Keratinocyte (primary cell): ENCODE data around the gene MRPL9. TPM values are rescaled to one million over a fixed set of nuclear protein-coding genes. Genes with fewer than 3 reads are reported as not detected.

Experiments
- DNase-seq: peaks from one replicate; pipeline ENCODE4 v3.0.0-alpha.2; 2011; ENCODE audit warnings: low read depth, missing footprints, low spot score
- FAIRE-seq: peaks from 2 replicates; lab custom pipeline; 2011; peaks lifted over from hg19 to GRCh38; lab: Jason Lieb, UNC
- H2AFZ ChIP-seq: 2 replicates; pipeline ENCODE4 v1.6.0; 2012; ENCODE audit warnings: low read length, control low read depth, inconsistent platforms; ENCODE audit not compliant: control insufficient read depth
- H3K27ac ChIP-seq: 2 replicates; pipeline ENCODE4 v1.5.1; 2011; ENCODE audit warnings: low read length; ENCODE audit not compliant: control insufficient read depth, insufficient read depth
- H3K27me3 ChIP-seq: 3 replicates; pipeline ENCODE4 v1.6.0; 2011; ENCODE audit warnings: low read length; ENCODE audit not compliant: control insufficient read depth, insufficient read depth; ENCODE audit errors: extremely low read depth
- H3K36me3 ChIP-seq, 2 experiments: 2 replicates in 1 of 2; 3 replicates in 1 of 2; pipeline ENCODE4 v1.5.1; 2011; ENCODE audit warnings: low read length in 2 of 2, mild to moderate bottlenecking in 1 of 2; ENCODE audit not compliant: control insufficient read depth in 2 of 2, insufficient read depth in 2 of 2; ENCODE audit errors: extremely low read depth in 1 of 2
- H3K4me1 ChIP-seq: 3 replicates; pipeline ENCODE4 v1.5.1; 2011; ENCODE audit warnings: low read length; ENCODE audit not compliant: control insufficient read depth, insufficient read depth; ENCODE audit errors: extremely low read depth
- H3K4me2 ChIP-seq: 3 replicates; pipeline ENCODE4 v1.6.0; 2011; ENCODE audit warnings: low read depth, low read length; ENCODE audit not compliant: control insufficient read depth, insufficient read depth; ENCODE audit errors: extremely low read depth
- H3K4me3 ChIP-seq, 3 experiments: fragments of 200-600 bp in 1 of 3; sonication (generic) in 1 of 3; 2 replicates in 2 of 3; 3 replicates in 1 of 3; pipeline ENCODE4 v1.5.1; 2011 to 2016; ENCODE audit warnings: low read length in 3 of 3, mild to moderate bottlenecking in 3 of 3, control low read depth in 2 of 3, inconsistent platforms in 1 of 3, low read depth in 1 of 3, mixed read lengths in 1 of 3, mixed run types in 1 of 3, moderate library complexity in 1 of 3; ENCODE audit not compliant: control insufficient read depth in 2 of 3, insufficient read depth in 2 of 3; ENCODE audit errors: extremely low read depth in 1 of 3
- H3K79me2 ChIP-seq: 2 replicates; pipeline ENCODE4 v1.6.0; 2012; ENCODE audit warnings: low read length; ENCODE audit not compliant: control insufficient read depth, insufficient read depth
- H3K9ac ChIP-seq: 3 replicates; pipeline ENCODE4 v1.6.0; 2011; ENCODE audit warnings: low read length; ENCODE audit not compliant: control insufficient read depth, insufficient read depth; ENCODE audit errors: extremely low read depth
- H3K9me1 ChIP-seq: 3 replicates; pipeline ENCODE4 v1.6.0; 2011; ENCODE audit warnings: low read length; ENCODE audit not compliant: control insufficient read depth, insufficient read depth; ENCODE audit errors: extremely low read depth
- H3K9me3 ChIP-seq: 2 replicates; pipeline ENCODE4 v1.5.1; 2012; ENCODE audit warnings: low read depth, low read length; ENCODE audit not compliant: control insufficient read depth
- H4K20me1 ChIP-seq: 3 replicates; pipeline ENCODE4 v1.6.0; 2011; ENCODE audit warnings: low read length; ENCODE audit not compliant: control insufficient read depth, insufficient read depth; ENCODE audit errors: extremely low read depth
- EZH2 ChIP-seq: IDR thresholded peaks from one replicate; pipeline ENCODE4 v1.6.1; 2012; ENCODE audit warnings: inconsistent platforms, mild to moderate bottlenecking, low read length, moderate library complexity
- dilution Hi-C: fragments of 300-500 bp; cut with MboI; formaldehyde crosslinking; loops from one replicate; pipeline ENCODE4 v1.7.0; 2020; ENCODE audit warnings: low sequenced_read_pairs; ENCODE audit not compliant: extremely low pct_ligation_motif_present
- polyA plus RNA-seq, 5 experiments: library from polyadenylated mRNA; depleted of rRNA in 3 of 5; stranded (reverse) in 3 of 5; stranded (forward) in 1 of 5; unstranded in 1 of 5; fragments of >200 nt; gene quantifications; 1 replicate in 1 of 5; 2 replicates in 3 of 5; 3 replicates in 1 of 5; pipeline versions ENCODE4 v1.2.1 to v1.2.3, GENCODE V29; 2011 to 2012; ENCODE audit warnings: missing spikeins in 2 of 5, low read depth in 1 of 5, low replicate concordance in 1 of 5
- TF ChIP-seq, protein P1 (sequence below), 3 experiments: IDR thresholded peaks in 1 of 3; conservative IDR thresholded peaks in 1 of 3; optimal IDR thresholded peaks in 1 of 3; 2 replicates in 2 of 3; 3 replicates in 1 of 3; pipeline versions ENCODE3 to v1.5.1; 2011; ENCODE audit warnings: low read length in 3 of 3, mild to moderate bottlenecking in 3 of 3, moderate library complexity in 2 of 3, control low read depth in 1 of 3, inconsistent platforms in 1 of 3; ENCODE audit not compliant: insufficient read depth in 2 of 3; ENCODE audit errors: extremely low read depth in 1 of 3

Gene MRPL9
- polyA plus RNA-seq, 1 donor (not counting 4 experiments of a cell fraction or from before 2014, with no cell fraction given), result 125 TPM

DNA sequence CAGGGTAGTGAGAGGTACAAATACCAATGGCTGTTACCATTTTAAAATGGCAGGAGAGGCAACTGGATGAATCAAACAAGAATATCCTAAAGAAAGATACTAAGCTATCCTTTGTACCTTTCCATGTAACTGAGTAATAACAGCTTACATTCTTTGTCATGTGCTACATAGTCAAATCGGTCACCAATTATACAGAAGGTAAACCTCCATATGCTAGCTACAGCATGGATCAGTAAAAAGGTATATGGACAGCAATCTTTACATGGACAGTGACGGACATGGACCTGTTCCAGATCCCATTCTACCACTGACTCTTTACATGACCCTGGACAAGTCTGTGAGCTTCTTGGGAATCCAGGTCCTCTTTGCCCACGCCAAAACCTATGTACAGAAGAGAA is 13.4 kb upstream of the MRPL9 start:
- no peak for DNase-seq
- no peak overlapping the region for H3K9ac ChIP-seq
- peaks cover 2 to 7% of the 10 kb centered on the region in 2 experiments for H3K36me3 ChIP-seq
- H3K4me1 ChIP-seq, result peaks cover 16% of the 10 kb centered on the region
- H3K4me2 ChIP-seq, result no peak overlapping the region
- H4K20me1 ChIP-seq, result no peaks in the 10 kb centered on the region
- H3K79me2 ChIP-seq, result no peaks in the 10 kb centered on the region
- no peak overlapping the region for H3K4me3 ChIP-seq
- FAIRE-seq, result no peak
- TF ChIP-seq EZH2, result no peak
- TF ChIP-seq, protein P1, sequence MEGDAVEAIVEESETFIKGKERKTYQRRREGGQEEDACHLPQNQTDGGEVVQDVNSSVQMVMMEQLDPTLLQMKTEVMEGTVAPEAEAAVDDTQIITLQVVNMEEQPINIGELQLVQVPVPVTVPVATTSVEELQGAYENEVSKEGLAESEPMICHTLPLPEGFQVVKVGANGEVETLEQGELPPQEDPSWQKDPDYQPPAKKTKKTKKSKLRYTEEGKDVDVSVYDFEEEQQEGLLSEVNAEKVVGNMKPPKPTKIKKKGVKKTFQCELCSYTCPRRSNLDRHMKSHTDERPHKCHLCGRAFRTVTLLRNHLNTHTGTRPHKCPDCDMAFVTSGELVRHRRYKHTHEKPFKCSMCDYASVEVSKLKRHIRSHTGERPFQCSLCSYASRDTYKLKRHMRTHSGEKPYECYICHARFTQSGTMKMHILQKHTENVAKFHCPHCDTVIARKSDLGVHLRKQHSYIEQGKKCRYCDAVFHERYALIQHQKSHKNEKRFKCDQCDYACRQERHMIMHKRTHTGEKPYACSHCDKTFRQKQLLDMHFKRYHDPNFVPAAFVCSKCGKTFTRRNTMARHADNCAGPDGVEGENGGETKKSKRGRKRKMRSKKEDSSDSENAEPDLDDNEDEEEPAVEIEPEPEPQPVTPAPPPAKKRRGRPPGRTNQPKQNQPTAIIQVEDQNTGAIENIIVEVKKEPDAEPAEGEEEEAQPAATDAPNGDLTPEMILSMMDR (optimal IDR thresholded peaks at IDR 0.05 in 1 of 3, IDR thresholded peaks at IDR 0.05 in 1 of 3, conservative IDR thresholded peaks at IDR 0.05 in 1 of 3; ENCODE audit: extremely low read depth in 1 of 3, insufficient read depth in 2 of 3, low read length in 3 of 3), result no peak
- no peak overlapping the region for H2AFZ ChIP-seq
- dilution Hi-C loops, result no loop called here
- no peaks in the 10 kb centered on the region for H3K27me3 ChIP-seq
- H3K9me1 ChIP-seq, result no peaks in the 10 kb centered on the region
- H3K27ac ChIP-seq, result no peak overlapping the region
- H3K9me3 ChIP-seq, result no peaks in the 10 kb centered on the region

DNA sequence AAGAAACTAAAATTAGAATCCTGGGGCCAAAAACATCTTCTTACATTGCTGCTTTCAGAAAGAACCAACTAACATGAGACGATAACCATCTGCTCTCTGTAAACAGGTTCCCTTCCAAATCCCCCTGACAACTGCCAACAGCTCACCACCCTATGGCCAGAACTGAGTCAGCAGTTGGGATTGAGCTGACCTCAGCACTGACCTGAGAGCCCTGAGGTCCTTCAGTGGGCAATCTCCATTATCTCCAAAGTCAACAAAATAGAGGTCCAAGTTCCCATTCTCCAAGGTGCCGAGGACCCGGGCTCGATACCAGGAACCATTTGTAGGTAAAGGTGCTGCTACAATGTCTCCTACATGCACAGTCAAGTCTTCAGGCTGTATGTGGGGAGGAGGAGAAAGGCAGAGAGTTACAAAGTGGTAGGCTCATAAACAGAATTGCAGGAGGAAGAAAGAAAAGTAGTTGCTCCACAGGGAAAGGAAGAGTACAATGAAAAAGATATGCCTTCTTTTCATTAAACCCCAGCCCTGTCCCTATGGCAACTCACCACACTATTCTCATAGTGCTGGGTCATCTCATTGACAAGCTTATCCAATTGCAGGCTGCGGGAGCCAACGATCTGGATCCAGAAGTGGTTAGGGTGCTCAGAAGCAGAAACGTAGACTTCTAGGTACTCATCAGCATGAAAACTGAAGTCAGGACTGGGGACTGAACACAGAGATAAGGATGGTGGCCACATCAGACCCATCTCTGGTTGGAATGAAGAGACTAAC is 12.8 kb upstream of the MRPL9 start:
- no peak overlapping the region for H3K27ac ChIP-seq
- H3K4me1 ChIP-seq, result peaks cover 16% of the 10 kb centered on the region
- no peak overlapping the region for H3K4me3 ChIP-seq
- TF ChIP-seq, protein P1 (optimal IDR thresholded peaks at IDR 0.05 in 1 of 3, IDR thresholded peaks at IDR 0.05 in 1 of 3, conservative IDR thresholded peaks at IDR 0.05 in 1 of 3; ENCODE audit: extremely low read depth in 1 of 3, insufficient read depth in 2 of 3, low read length in 3 of 3), result no peak
- TF ChIP-seq EZH2, result no peak
- no peaks in the 10 kb centered on the region for H3K9me1 ChIP-seq
- H4K20me1 ChIP-seq, result no peaks in the 10 kb centered on the region
- H3K9ac ChIP-seq, result no peak overlapping the region
- H3K79me2 ChIP-seq, result no peaks in the 10 kb centered on the region
- H3K9me3 ChIP-seq, result no peaks in the 10 kb centered on the region
- H2AFZ ChIP-seq, result no peak overlapping the region
- H3K36me3 ChIP-seq, result peaks cover 2 to 7% of the 10 kb centered on the region in 2 experiments
- no peaks in the 10 kb centered on the region for H3K27me3 ChIP-seq
- no peak overlapping the region for H3K4me2 ChIP-seq
- dilution Hi-C loops, result no loop called here
- FAIRE-seq (no peak), DNase-seq (no peak)
